B cell (primary cell): Measurements from ENCODE around the gene TP53BP2. TPM values are rescaled to one million over a fixed set of nuclear protein-coding genes. Genes with fewer than 3 reads are reported as not detected.
A peak's percentile ranks its signal among the peaks of the same experiment; 100 is the strongest.
"Not testable (repeated sequence)": the region's sequence is repeated elsewhere in the genome, so short reads cannot be mapped to it uniquely, and the experiment has no call there.

Experiments
- ATAC-seq: fragments of 200-7000 bp; cut with Tn5 transposase; one replicate; pipeline ENCODE4 v1.10.0; 2021; ENCODE audit warnings: low read depth, mild to moderate bottlenecking, moderate number of reproducible peaks, moderate library complexity
- CTCF ChIA-PET: fragments of 350-600 bp; sonication (Branson Sonifier 250); formaldehyde crosslinking; loops from one replicate; lab custom pipeline; 2021; ENCODE audit warnings: antibody characterized with exemption, inconsistent platforms; lab: Charles Lee
- POLR2A ChIA-PET: fragments of 350-600 bp; sonication (Branson Sonifier 250); formaldehyde crosslinking; loops from one replicate; lab custom pipeline; 2021; ENCODE audit warnings: antibody characterized with exemption; lab: Charles Lee
- DNase-seq: peaks from one replicate; pipeline ENCODE4 v3.0.0; 2013
- H2AFZ ChIP-seq: 2 replicates; pipeline ENCODE4 v1.6.1; 2012; ENCODE audit warnings: mild to moderate bottlenecking, low read depth, low read length; ENCODE audit not compliant: insufficient read depth, poor library complexity, severe bottlenecking
- H3K27ac ChIP-seq, 2 donors: 1 replicate in 1 of 2; 2 replicates in 1 of 2; pipeline ENCODE4 v1.5.1; 2012 to 2013; ENCODE audit warnings: low read length in 2 of 2, mild to moderate bottlenecking in 2 of 2, moderate library complexity in 1 of 2
- H3K27me3 ChIP-seq, 4 experiments: fragments of 200-600 bp in 1 of 4; sonication (generic) in 1 of 4; replicated peaks in 1 of 4; 1 replicate in 2 of 4; 2 replicates in 2 of 4; pipeline versions ENCODE4 v1.6.1 to v1.7.0; 2013 to 2016; ENCODE audit warnings: low read length in 3 of 4, mild to moderate bottlenecking in 2 of 4, mixed read lengths in 1 of 4, moderate library complexity in 1 of 4; ENCODE audit not compliant: insufficient read depth in 4 of 4, control insufficient read depth in 3 of 4; ENCODE audit errors: control extremely low read depth in 1 of 4
- H3K36me3 ChIP-seq, 2 experiments: replicated peaks in 1 of 2; 1 replicate in 1 of 2; 2 replicates in 1 of 2; pipeline versions ENCODE4 v1.6.1 to v1.7.1; 2013; ENCODE audit warnings: low read length in 1 of 2; ENCODE audit not compliant: insufficient read depth in 2 of 2, control insufficient read depth in 1 of 2; ENCODE audit errors: control extremely low read depth in 1 of 2, extremely low read depth in 1 of 2
- H3K4me1 ChIP-seq, 2 donors: fragments of 200-600 bp in 1 of 2; sonication (generic) in 1 of 2; 1 replicate in 1 of 2; 2 replicates in 1 of 2; pipeline versions ENCODE4 v1.5.1 to v1.6.1; 2013 to 2017; ENCODE audit warnings: low read length in 2 of 2; ENCODE audit not compliant: control insufficient read depth in 2 of 2, insufficient read depth in 2 of 2
- H3K4me2 ChIP-seq: replicated peaks from 2 replicates; pipeline ENCODE3; 2012; ENCODE audit warnings: mild to moderate bottlenecking, low read depth, low read length; ENCODE audit not compliant: poor library complexity, severe bottlenecking
- H3K4me3 ChIP-seq, 5 experiments: fragments of 200-600 bp in 1 of 5; sonication (generic) in 1 of 5; 1 replicate in 3 of 5; 2 replicates in 2 of 5; pipeline versions ENCODE4 v1.5.1 to v1.7.0; 2011 to 2016; ENCODE audit warnings: low read length in 4 of 5, mild to moderate bottlenecking in 4 of 5, low read depth in 2 of 5, control low read depth in 1 of 5, moderate library complexity in 1 of 5; ENCODE audit not compliant: insufficient read depth in 1 of 5; ENCODE audit errors: control extremely low read depth in 1 of 5, extremely low read depth in 1 of 5
- H3K79me2 ChIP-seq: fragments of 200-600 bp; sonication (generic); one replicate; pipeline ENCODE4 v1.6.0; 2016; ENCODE audit warnings: low read length; ENCODE audit not compliant: control insufficient read depth, insufficient read depth
- H3K9ac ChIP-seq: fragments of 200-600 bp; sonication (generic); 2 replicates; pipeline ENCODE4 v1.6.1; 2017; ENCODE audit warnings: mild to moderate bottlenecking, low read length, moderate library complexity
- H3K9me3 ChIP-seq, 3 donors: one replicate each; pipeline versions ENCODE4 v1.6.1 to v1.7.1; 2013; ENCODE audit warnings: low read length in 2 of 3; ENCODE audit not compliant: control insufficient read depth in 2 of 3, insufficient read depth in 1 of 3; ENCODE audit errors: control extremely low read depth in 1 of 3
- H4K20me1 ChIP-seq: 2 replicates; pipeline ENCODE4 v1.6.0; 2012; ENCODE audit warnings: mild to moderate bottlenecking, low read length; ENCODE audit not compliant: insufficient read depth, control insufficient read depth, poor library complexity, severe bottlenecking
- H3K27ac Mint-ChIP-seq: one replicate; pipeline ENCODE4 v1.8.0; 2021; ENCODE audit warnings: mixed read lengths
- H3K27me3 Mint-ChIP-seq: one replicate; pipeline ENCODE4 v1.8.0; 2021; ENCODE audit warnings: mixed read lengths
- H3K4me1 Mint-ChIP-seq: one replicate; pipeline ENCODE4 v1.8.0; 2021; ENCODE audit warnings: mixed read lengths
- H3K4me3 Mint-ChIP-seq: one replicate; pipeline ENCODE4 v1.8.0; 2021; ENCODE audit warnings: mixed read lengths
- H3K9me3 Mint-ChIP-seq: one replicate; pipeline ENCODE4 v1.8.0; 2022; ENCODE audit warnings: mixed read lengths; ENCODE audit not compliant: insufficient read depth
- CTCF ChIP-seq: fragments of 200-600 bp; IDR thresholded peaks from one replicate; pipeline ENCODE4 v1.8.0; 2022; ENCODE audit warnings: antibody characterized with exemption, mild to moderate bottlenecking
- EZH2 ChIP-seq: IDR thresholded peaks from 2 replicates; pipeline ENCODE4 v1.6.1; 2012; ENCODE audit warnings: borderline replicate concordance, low read depth, mild to moderate bottlenecking, moderate library complexity, low read length; ENCODE audit not compliant: insufficient read depth, poor library complexity, severe bottlenecking
- WGBS: methylation state at CpG from one replicate; pipeline ENCODE4 v1.1.5; 2013; ENCODE audit warnings: missing lambda C conversion rate; ENCODE audit not compliant: insufficient coverage; 5-methylcytosine and 5-hydroxymethylcytosine counted together
- intact Hi-C: fragments of 100-400 bp; cut with micrococcal nuclease; formaldehyde crosslinking; loops from one replicate; pipeline ENCODE4 v1.10.0; 2022
- polyA plus RNA-seq: library from polyadenylated mRNA; depleted of rRNA; stranded (reverse); fragments of >200 nt; gene quantifications from 2 replicates; pipeline ENCODE4 v1.2.3, GENCODE V29; 2012
- total RNA-seq, 2 donors: library from RNA; stranded (reverse); fragments of 120-200 nt in 1 of 2; gene quantifications; 1 replicate in 1 of 2; 2 replicates in 1 of 2; pipeline versions ENCODE4 v1.2.3 to v1.2.4, GENCODE V29; 2013 to 2022

TP53BP2 gene
- total and polyA plus RNA-seq, 2 donors (not counting 1 experiment from before 2014, with no cell fraction given), result 10.8 to 40.0 TPM

- H4K20me1 ChIP-seq, H2AFZ ChIP-seq, H3K27me3 ChIP-seq, CTCF ChIA-PET, H3K27ac ChIP-seq, DNase-seq, H3K4me1 ChIP-seq, H3K4me3 Mint-ChIP-seq, H3K4me3 ChIP-seq, H3K27me3 Mint-ChIP-seq, POLR2A ChIA-PET, intact Hi-C loops, H3K9me3 Mint-ChIP-seq, H3K36me3 ChIP-seq, H3K9ac ChIP-seq, H3K27ac Mint-ChIP-seq, H3K4me2 ChIP-seq, H3K4me1 Mint-ChIP-seq, H3K79me2 ChIP-seq, H3K9me3 ChIP-seq, ATAC-seq: not testable (repeated sequence)
- 100% methylated on average over 1 of the region's 4 CpGs for WGBS
Measured at GRCh38 chr1:223889319-223889718, 43.6 kb upstream of the TP53BP2 start.

GRCh38 chr1:223887747-223888418 lies 42.1 kb upstream of the TP53BP2 start:
- ChIA-PET POLR2A (no interaction called here), CTCF (no interaction called here)
- Mint-ChIP-seq H3K4me3 (peak overlapping the region; percentile 3), H3K27me3 (no peaks in the 10 kb centered on the region), H3K9me3 (no peaks in the 10 kb centered on the region), H3K4me1 (no peaks in the 10 kb centered on the region), H3K27ac (no peak overlapping the region)
- ATAC-seq (no peak), DNase-seq (no peak)
- Histone ChIP-seq H3K36me3 (no peaks in the 10 kb centered on the region), H3K9ac (no peak overlapping the region), H3K27me3 (no peaks in the 10 kb centered on the region), H3K4me2 (no peak overlapping the region), H3K4me1 (no peaks in the 10 kb centered on the region), H2AFZ (peak overlapping the region; percentile 51), H3K4me3 (no peak overlapping the region), H4K20me1 (no peaks in the 10 kb centered on the region), H3K27ac (no peak overlapping the region), H3K79me2 (no peaks in the 10 kb centered on the region), H3K9me3 (no peaks in the 10 kb centered on the region)
- intact Hi-C loops, result no loop called here
- 80% methylated on average over 11 of the region's 12 CpGs for WGBS
- TF ChIP-seq EZH2, result no peak
- TF ChIP-seq CTCF, result no peak
